ENCODE measurements around the gene ITPRIP. TPM values are rescaled to one million over a fixed set of nuclear protein-coding genes. Genes with fewer than 3 reads are reported as not detected.

The ITPRIP gene
- total and polyA plus RNA-seq, 2 donors (not counting 1 experiment from before 2014, with no cell fraction given), result 6.8 to 18.8 TPM

DNA sequence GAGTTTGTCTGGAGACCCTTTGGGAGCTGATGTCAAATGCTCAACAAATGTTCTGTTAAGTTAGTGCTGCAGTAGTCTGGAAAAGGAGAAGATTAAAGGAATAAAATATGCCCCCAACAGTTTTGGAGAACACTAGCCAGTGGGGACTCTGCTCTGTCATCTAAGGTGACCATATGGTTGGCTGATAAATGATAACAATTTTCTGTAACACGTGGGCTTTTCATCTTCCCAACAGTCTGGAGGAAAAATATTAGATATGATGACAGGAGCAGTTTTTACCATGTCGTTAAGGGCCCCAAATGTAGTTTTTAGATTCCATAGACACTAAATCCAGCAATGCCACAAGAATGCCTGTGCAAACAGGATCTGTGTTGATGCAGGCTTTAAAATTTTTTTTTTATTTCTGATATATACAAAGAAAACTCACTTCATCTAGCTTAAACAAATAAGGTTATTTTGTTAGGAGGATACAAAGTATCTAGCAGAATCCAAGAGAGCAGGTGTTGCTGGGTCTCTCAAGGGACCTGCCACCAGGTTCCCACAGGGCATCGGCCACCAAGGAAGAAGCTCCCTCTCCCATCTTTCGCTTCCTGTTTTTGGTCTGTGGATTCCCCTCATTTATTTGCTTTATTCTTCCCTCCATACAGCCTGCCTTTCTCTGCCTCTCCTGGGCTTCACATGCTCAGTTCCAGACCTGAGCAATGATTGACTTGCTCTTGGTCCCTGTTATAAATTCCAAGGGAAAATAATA lies 9.2 kb upstream of the ITPRIP start:
- Histone ChIP-seq H3K9ac (ENCODE audit: insufficient read depth, low read length) (no peak overlapping the region), H3K27ac (ENCODE audit: insufficient read depth, low read length) (no peak overlapping the region), H3K9me3 (ENCODE audit: control insufficient read depth, insufficient read depth, low read depth, low read length) (no peaks in the 10 kb centered on the region), H3K4me1 (ENCODE audit: control insufficient read depth, extremely low read depth, insufficient read depth, low read length) (peaks cover 16% of the 10 kb centered on the region), H4K20me1 (ENCODE audit: control insufficient read depth, extremely low read depth, insufficient read depth, low read length) (no peaks in the 10 kb centered on the region), H3K4me2 (ENCODE audit: extremely low read depth, insufficient read depth, low read length) (no peak overlapping the region), H3K4me3 (replicated peaks in 1 of 4; ENCODE audit: control extremely low read depth in 1 of 4, insufficient read depth in 1 of 4, low read depth in 3 of 4, low read length in 4 of 4) (no peak overlapping the region), H3K36me3 (ENCODE audit: control insufficient read depth, insufficient read depth, low read length) (no peaks in the 10 kb centered on the region), H3K27me3 (ENCODE audit: control insufficient read depth, insufficient read depth, low read length) (no peaks in the 10 kb centered on the region), H3K79me2 (ENCODE audit: control insufficient read depth, insufficient read depth, low read length) (no peaks in the 10 kb centered on the region), H2AFZ (ENCODE audit: low read length) (no peak overlapping the region)
- no peak for DNase-seq (ENCODE audit: low read depth in 2 of 2)
- no peak for TF ChIP-seq EZH2 (IDR thresholded peaks at IDR 0.05; ENCODE audit: low read length, missing control alignments)
- TF ChIP-seq CTCF (conservative IDR thresholded peaks at IDR 0.05 in 1 of 2, IDR thresholded peaks at IDR 0.05 in 1 of 2; ENCODE audit: low read depth in 1 of 2, low read length in 2 of 2), result no peak

DNA sequence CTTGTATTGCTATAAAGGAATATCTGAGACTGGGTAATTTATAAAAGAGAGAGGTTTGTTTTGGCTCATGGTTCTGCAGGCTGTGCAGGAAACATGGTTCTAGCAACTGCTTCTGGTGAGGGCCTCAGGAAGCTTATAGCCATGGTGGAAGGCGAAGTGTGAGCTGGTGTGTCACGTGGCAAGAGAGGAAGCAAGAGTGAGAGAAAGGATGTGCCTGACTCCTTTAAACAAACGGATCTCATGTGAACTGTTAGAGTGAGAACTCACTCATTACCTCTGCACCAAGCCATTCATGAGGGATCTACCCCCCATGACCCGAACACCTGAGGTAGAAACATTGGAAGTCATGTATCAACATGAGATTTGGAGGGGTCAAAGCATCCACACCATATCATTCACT lies 7.7 kb upstream of the ITPRIP start:
- Histone ChIP-seq H3K9me3 (ENCODE audit: control insufficient read depth, insufficient read depth, low read depth, low read length) (no peaks in the 10 kb centered on the region), H4K20me1 (ENCODE audit: control insufficient read depth, extremely low read depth, insufficient read depth, low read length) (no peaks in the 10 kb centered on the region), H3K9ac (ENCODE audit: insufficient read depth, low read length) (no peak overlapping the region), H3K79me2 (ENCODE audit: control insufficient read depth, insufficient read depth, low read length) (no peaks in the 10 kb centered on the region), H3K36me3 (ENCODE audit: control insufficient read depth, insufficient read depth, low read length) (no peaks in the 10 kb centered on the region), H3K4me1 (ENCODE audit: control insufficient read depth, extremely low read depth, insufficient read depth, low read length) (peaks cover 12% of the 10 kb centered on the region), H3K4me2 (ENCODE audit: extremely low read depth, insufficient read depth, low read length) (no peak overlapping the region), H3K27ac (ENCODE audit: insufficient read depth, low read length) (no peak overlapping the region), H3K4me3 (replicated peaks in 1 of 4; ENCODE audit: control extremely low read depth in 1 of 4, insufficient read depth in 1 of 4, low read depth in 3 of 4, low read length in 4 of 4) (no peak overlapping the region), H3K27me3 (ENCODE audit: control insufficient read depth, insufficient read depth, low read length) (no peaks in the 10 kb centered on the region), H2AFZ (ENCODE audit: low read length) (no peak overlapping the region)
- DNase-seq (ENCODE audit: low read depth in 2 of 2), result no peak
- no peak for TF ChIP-seq CTCF (conservative IDR thresholded peaks at IDR 0.05 in 1 of 2, IDR thresholded peaks at IDR 0.05 in 1 of 2; ENCODE audit: low read depth in 1 of 2, low read length in 2 of 2)
- no peak for TF ChIP-seq EZH2 (IDR thresholded peaks at IDR 0.05; ENCODE audit: low read length, missing control alignments)

- Histone ChIP-seq H3K9me3 (ENCODE audit: control insufficient read depth, insufficient read depth, low read depth, low read length) (no peaks in the 10 kb centered on the region), H3K79me2 (ENCODE audit: control insufficient read depth, insufficient read depth, low read length) (no peaks in the 10 kb centered on the region), H3K27ac (ENCODE audit: insufficient read depth, low read length) (no peak overlapping the region), H3K9ac (ENCODE audit: insufficient read depth, low read length) (no peak overlapping the region), H2AFZ (ENCODE audit: low read length) (no peak overlapping the region), H3K4me1 (ENCODE audit: control insufficient read depth, extremely low read depth, insufficient read depth, low read length) (peaks cover 10% of the 10 kb centered on the region), H3K27me3 (ENCODE audit: control insufficient read depth, insufficient read depth, low read length) (no peaks in the 10 kb centered on the region), H4K20me1 (ENCODE audit: control insufficient read depth, extremely low read depth, insufficient read depth, low read length) (no peaks in the 10 kb centered on the region), H3K4me3 (replicated peaks in 1 of 4; ENCODE audit: control extremely low read depth in 1 of 4, insufficient read depth in 1 of 4, low read depth in 3 of 4, low read length in 4 of 4) (no peak overlapping the region), H3K36me3 (ENCODE audit: control insufficient read depth, insufficient read depth, low read length) (no peaks in the 10 kb centered on the region), H3K4me2 (ENCODE audit: extremely low read depth, insufficient read depth, low read length) (no peak overlapping the region)
- TF ChIP-seq CTCF (conservative IDR thresholded peaks at IDR 0.05 in 1 of 2, IDR thresholded peaks at IDR 0.05 in 1 of 2; ENCODE audit: low read depth in 1 of 2, low read length in 2 of 2) (no peak), EZH2 (IDR thresholded peaks at IDR 0.05; ENCODE audit: low read length, missing control alignments) (no peak)
- no peak for DNase-seq (ENCODE audit: low read depth in 2 of 2)
These were observed 7.2 kb upstream of the ITPRIP start for GRCh38 chr10:104345515-104345914.

Measured in fibroblast of lung (primary cell).